HepG2 (cell line): ENCODE results near the gene CDCP2. TPM values are rescaled to one million over a fixed set of nuclear protein-coding genes. Genes with fewer than 3 reads are reported as not detected.
"Not testable (repeated sequence)": the region's sequence is repeated elsewhere in the genome, so short reads cannot be mapped to it uniquely, and the experiment has no call there.

Experiments
- ATAC-seq: fragments of 200-7000 bp; cut with Tn5 transposase; 3 replicates; pipeline ENCODE4 v1.9.1; 2020; ENCODE audit warnings: mild to moderate bottlenecking, moderate library complexity
- BruUV-seq: library from RNA; stranded (reverse); fragments of 400-500 nt; replicated peaks from 2 replicates; lab custom pipeline; 2021; lab: Mats Ljungman, UMichigan
- CTCF ChIA-PET: fragments of 300-600 bp; formaldehyde crosslinking; extraction: SDS; loops from one replicate; lab custom pipeline; 2021; ENCODE audit warnings: low total read pairs, inconsistent platforms, low intra/inter-chr PET ratio; lab: Yijun Ruan, JAX
- POLR2A ChIA-PET: fragments of 350-600 bp; sonication (Branson Sonifier 250); formaldehyde crosslinking; loops from one replicate; lab custom pipeline; 2020; ENCODE audit warnings: antibody characterized with exemption, inconsistent platforms; lab: Yijun Ruan, JAX
- DNase-seq: peaks from one replicate; pipeline ENCODE4 v3.0.0-alpha.2; 2015; ENCODE audit warnings: low spot score
- FAIRE-seq: peaks from 3 replicates; lab custom pipeline; 2011; peaks lifted over from hg19 to GRCh38; lab: Jason Lieb, UNC
- H2AFZ ChIP-seq: one replicate; pipeline ENCODE4 v1.6.1; 2011; ENCODE audit warnings: low read length, inconsistent platforms
- H3K27ac ChIP-seq: fragments of 300-600 bp; 3 replicates; pipeline ENCODE4 v1.8.0; 2011; ENCODE audit warnings: mixed run types, mild to moderate bottlenecking, mixed read lengths, low read length, inconsistent platforms; ENCODE audit not compliant: insufficient read depth; ENCODE audit errors: extremely low read length
- H3K27me3 ChIP-seq, 2 experiments: fragments of 200-600 bp in 1 of 2; 2 replicates in 1 of 2; 3 replicates in 1 of 2; pipeline versions ENCODE4 v1.6.0 to v1.8.0; 2011; ENCODE audit warnings: low read length in 2 of 2, mild to moderate bottlenecking in 2 of 2, moderate library complexity in 2 of 2, inconsistent platforms in 1 of 2; ENCODE audit not compliant: insufficient read depth in 2 of 2, control insufficient read depth in 1 of 2
- H3K36me3 ChIP-seq, 2 experiments: fragments of 200-600 bp in 1 of 2; replicated peaks in 1 of 2; 2 replicates in 1 of 2; 3 replicates in 1 of 2; pipeline versions ENCODE4 v1.5.1 to v1.8.0; 2011; ENCODE audit warnings: low read length in 2 of 2, inconsistent platforms in 1 of 2; ENCODE audit not compliant: insufficient read depth in 2 of 2, control insufficient read depth in 1 of 2
- H3K4me1 ChIP-seq: 2 replicates; pipeline ENCODE4 v1.5.1; 2012; ENCODE audit warnings: low read length, inconsistent platforms; ENCODE audit not compliant: insufficient read depth
- H3K4me2 ChIP-seq: 2 replicates; pipeline ENCODE4 v1.6.0; 2011; ENCODE audit warnings: low read depth, low read length, inconsistent platforms
- H3K4me3 ChIP-seq, 3 experiments: fragments of 200-600 bp in 1 of 3; sonication (generic), shearing (Covaris generic) in 1 of 3; replicated peaks in 1 of 3; 2 replicates each; pipeline ENCODE4 v1.5.1; 2011 to 2016; ENCODE audit warnings: low read length in 3 of 3, inconsistent platforms in 2 of 3, low read depth in 2 of 3, mild to moderate bottlenecking in 2 of 3, control low read depth in 1 of 3, mixed read lengths in 1 of 3; ENCODE audit not compliant: insufficient read depth in 1 of 3
- H3K79me2 ChIP-seq: one replicate; pipeline ENCODE4 v1.6.1; 2011; ENCODE audit warnings: low read length, inconsistent platforms; ENCODE audit not compliant: insufficient read depth
- H3K9ac ChIP-seq: 2 replicates; pipeline ENCODE4 v1.6.0; 2011; ENCODE audit warnings: mild to moderate bottlenecking, low read depth, low read length, inconsistent platforms; ENCODE audit not compliant: insufficient read depth
- H3K9me3 ChIP-seq: 2 replicates; pipeline ENCODE4 v1.5.1; 2012; ENCODE audit warnings: mild to moderate bottlenecking, low read length
- H4K20me1 ChIP-seq: 2 replicates; pipeline ENCODE4 v1.6.0; 2011; ENCODE audit warnings: inconsistent platforms, mild to moderate bottlenecking, low read length, moderate library complexity; ENCODE audit not compliant: insufficient read depth
- ARNT2 ChIP-seq: sonication (generic); formaldehyde crosslinking; IDR thresholded peaks from 2 replicates; pipeline ENCODE4 v1.8.0; 2022; ENCODE audit warnings: mild to moderate bottlenecking, low read depth, missing genetic modification reagents, moderate library complexity
- BRF2 ChIP-seq: sonication (generic); formaldehyde crosslinking; IDR thresholded peaks from 2 replicates; pipeline ENCODE4 v1.8.1; 2022; ENCODE audit warnings: mild to moderate bottlenecking, missing genetic modification reagents
- CEBPG ChIP-seq: IDR thresholded peaks from 2 replicates; pipeline ENCODE4 v1.6.1; 2016
- DMAP1 ChIP-seq: IDR thresholded peaks from 2 replicates; pipeline ENCODE4 v1.6.1; 2016
- MIER3 ChIP-seq: IDR thresholded peaks from 2 replicates; pipeline ENCODE4 v1.6.1; 2016; ENCODE audit warnings: missing compliant biosample characterization, borderline replicate concordance
- NR2F1 ChIP-seq, 2 experiments: fragments of 450-650 bp in 1 of 2; formaldehyde crosslinking in 1 of 2; IDR thresholded peaks; 2 replicates each; pipeline versions ENCODE4 v1.5.0 to v1.6.1; 2016 to 2020; ENCODE audit warnings: mild to moderate bottlenecking in 1 of 2, missing compliant biosample characterization in 1 of 2, missing genetic modification reagents in 1 of 2, moderate library complexity in 1 of 2
- SIN3B ChIP-seq: fragments of 150-350 bp; IDR thresholded peaks from 2 replicates; pipeline ENCODE4 v1.6.1; 2014; ENCODE audit warnings: low read length
- SNAI1 ChIP-seq: sonication (generic); formaldehyde crosslinking; IDR thresholded peaks from 2 replicates; pipeline ENCODE4 v1.5.0; 2020; ENCODE audit warnings: mild to moderate bottlenecking, missing genetic modification reagents, borderline replicate concordance
- TRIM24 ChIP-seq: sonication (generic); formaldehyde crosslinking; IDR thresholded peaks from 2 replicates; pipeline ENCODE4 v1.8.0; 2022; ENCODE audit warnings: mild to moderate bottlenecking, missing genetic modification reagents
- ZBTB20 ChIP-seq: sonication (generic); formaldehyde crosslinking; IDR thresholded peaks from 2 replicates; pipeline ENCODE4 v1.8.1; 2023; ENCODE audit warnings: missing genetic modification reagents, low read depth, mild to moderate bottlenecking, borderline replicate concordance
- ZMYM3 ChIP-seq: sonication (generic); formaldehyde crosslinking; IDR thresholded peaks from 2 replicates; pipeline ENCODE4 v1.5.1; 2020; ENCODE audit warnings: mild to moderate bottlenecking, missing genetic modification reagents
- ZNF569 ChIP-seq: sonication (generic); formaldehyde crosslinking; IDR thresholded peaks from 2 replicates; pipeline ENCODE4 v1.5.0; 2020; ENCODE audit warnings: mild to moderate bottlenecking, missing genetic modification reagents, moderate library complexity, borderline replicate concordance
- ZNF7 ChIP-seq: IDR thresholded peaks from 2 replicates; pipeline ENCODE4 v1.6.1; 2016; ENCODE audit warnings: missing biosample characterization, missing genetic modification reagents
- WGBS: methylation state at CpG from one replicate; pipeline ENCODE4 v1.1.6; 2017; ENCODE audit warnings: low lambda C conversion rate; 5-methylcytosine and 5-hydroxymethylcytosine counted together
- in situ Hi-C: cut with HindIII; loops from 2 replicates; pipeline ENCODE4 v1.10.0; 2017; ENCODE audit warnings: low pct_unique_long_range_greater_than_20kb; ENCODE audit not compliant: extremely low pct_ligation_motif_present
- intact Hi-C: fragments of 100-400 bp; cut with micrococcal nuclease; formaldehyde crosslinking; loops from one replicate; pipeline ENCODE4 v1.10.0; 2022; ENCODE audit not compliant: unreplicated experiment
- polyA plus RNA-seq, 8 experiments: library from polyadenylated mRNA; depleted of rRNA in 3 of 8; stranded (reverse) in 7 of 8; unstranded in 1 of 8; fragments of >200 nt; fragmentation: Illumina TruSeq in 4 of 8; extraction: Trizol in 4 of 8; gene quantifications; 2 replicates each; pipeline versions ENCODE4 v1.2.1 to v1.2.3, GENCODE V29; 2011 to 2016; ENCODE audit warnings: low read depth in 4 of 8, missing spikeins in 1 of 8, mixed read lengths in 1 of 8; ENCODE audit not compliant: insufficient read depth in 1 of 8
- total RNA-seq, 5 experiments: library from RNA; depleted of rRNA; stranded (reverse); fragments of >200 nt; fragmentation: Illumina TruSeq; extraction: Trizol; gene quantifications; 2 replicates each; pipeline ENCODE4 v1.2.3, GENCODE V29; 2016; ENCODE audit warnings: low read depth in 1 of 5
- TF ChIP-seq, protein P1 (sequence below): IDR thresholded peaks from 2 replicates; pipeline ENCODE4 v1.6.1; 2016
- TF ChIP-seq, protein P2 (sequence below): sonication (generic); formaldehyde crosslinking; IDR thresholded peaks from 2 replicates; pipeline ENCODE4 v1.5.0; 2020; ENCODE audit warnings: missing genetic modification reagents

Gene CDCP2
- total and polyA plus RNA-seq, 2 of the 13 experiments (the other 11 are each of a cell fraction or from before 2014, with no cell fraction given) = not detected

DNA sequence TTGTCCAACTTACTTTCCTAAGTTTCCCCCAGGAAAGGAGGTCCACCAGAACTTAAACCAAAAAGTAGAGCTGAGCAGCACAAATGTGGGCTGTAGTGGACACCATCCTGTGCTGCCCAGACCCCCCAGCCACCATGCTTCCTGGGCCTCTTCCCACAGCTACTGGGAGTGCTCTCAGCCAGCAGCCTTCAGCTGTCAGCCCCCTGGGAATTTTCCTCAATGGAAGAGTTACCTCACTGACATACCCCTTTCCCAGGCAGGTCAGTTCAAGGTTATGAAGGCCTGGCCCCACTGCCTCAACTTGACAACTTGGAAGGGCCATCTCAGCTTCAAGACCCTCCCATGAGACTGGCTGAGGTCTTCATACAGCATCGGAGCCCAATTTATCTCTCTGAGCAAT lies 47.7 kb downstream of the CDCP2 start:
- BruUV-seq = no TSS peak
- ATAC-seq (no peak), FAIRE-seq (no peak), DNase-seq (no peak)
- Histone ChIP-seq H3K9me3 (no peaks in the 10 kb centered on the region), H3K36me3 (no peaks in the 10 kb centered on the region), H4K20me1 (no peaks in the 10 kb centered on the region), H3K9ac (no peak overlapping the region), H3K79me2 (no peaks in the 10 kb centered on the region), H3K4me1 (peaks cover 8% of the 10 kb centered on the region; the same call in 1 of the 2 replicates), H3K27ac (no peak overlapping the region), H3K27me3 (no peaks in the 10 kb centered on the region), H3K4me3 (no peak overlapping the region), H2AFZ (no peak overlapping the region), H3K4me2 (no peak overlapping the region)
- CTCF ChIA-PET = no interaction called here
- POLR2A ChIA-PET = no interaction called here
- 64% methylated on average over 1 of the region's 1 CpG for WGBS
- intact Hi-C loops (no loop called here), in situ Hi-C loops (no loop called here)
- no peak for TF ChIP-seq ZNF569 (CRISPR knock-in tag)
- no peak for TF ChIP-seq ZBTB20
- no peak for TF ChIP-seq ZNF7 (CRISPR knock-in tag)
- TF ChIP-seq DMAP1 (CRISPR knock-in tag) = no peak
- TF ChIP-seq MIER3 (CRISPR knock-in tag) = no peak
- TF ChIP-seq SNAI1 (CRISPR knock-in tag) = no peak
- TF ChIP-seq, protein P1, sequence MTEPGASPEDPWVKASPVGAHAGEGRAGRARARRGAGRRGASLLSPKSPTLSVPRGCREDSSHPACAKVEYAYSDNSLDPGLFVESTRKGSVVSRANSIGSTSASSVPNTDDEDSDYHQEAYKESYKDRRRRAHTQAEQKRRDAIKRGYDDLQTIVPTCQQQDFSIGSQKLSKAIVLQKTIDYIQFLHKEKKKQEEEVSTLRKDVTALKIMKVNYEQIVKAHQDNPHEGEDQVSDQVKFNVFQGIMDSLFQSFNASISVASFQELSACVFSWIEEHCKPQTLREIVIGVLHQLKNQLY (CRISPR knock-in tag) = no peak
- TF ChIP-seq ZMYM3 (CRISPR knock-in tag) = no peak
- TF ChIP-seq TRIM24 (CRISPR knock-in tag) = no peak
- TF ChIP-seq ARNT2 (CRISPR knock-in tag) = no peak
- TF ChIP-seq BRF2 (CRISPR knock-in tag) = no peak
- TF ChIP-seq CEBPG (CRISPR knock-in tag) = no peak
- no peak for TF ChIP-seq NR2F1 (CRISPR knock-in tag; IDR thresholded peaks at IDR 0.05)
- no peak for TF ChIP-seq SIN3B
- TF ChIP-seq, protein P2, sequence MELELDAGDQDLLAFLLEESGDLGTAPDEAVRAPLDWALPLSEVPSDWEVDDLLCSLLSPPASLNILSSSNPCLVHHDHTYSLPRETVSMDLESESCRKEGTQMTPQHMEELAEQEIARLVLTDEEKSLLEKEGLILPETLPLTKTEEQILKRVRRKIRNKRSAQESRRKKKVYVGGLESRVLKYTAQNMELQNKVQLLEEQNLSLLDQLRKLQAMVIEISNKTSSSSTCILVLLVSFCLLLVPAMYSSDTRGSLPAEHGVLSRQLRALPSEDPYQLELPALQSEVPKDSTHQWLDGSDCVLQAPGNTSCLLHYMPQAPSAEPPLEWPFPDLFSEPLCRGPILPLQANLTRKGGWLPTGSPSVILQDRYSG = no peak

- H3K79me2 ChIP-seq, H3K9ac ChIP-seq, H3K4me3 ChIP-seq, intact Hi-C loops, H3K4me2 ChIP-seq, H3K27me3 ChIP-seq, DNase-seq, H3K4me1 ChIP-seq, in situ Hi-C loops, H2AFZ ChIP-seq, POLR2A ChIA-PET, BruUV-seq, FAIRE-seq, H3K27ac ChIP-seq, CTCF ChIA-PET, H4K20me1 ChIP-seq, ATAC-seq, H3K36me3 ChIP-seq, H3K9me3 ChIP-seq: not testable (repeated sequence)
- 86% methylated on average over 9 of the region's 9 CpGs for WGBS
These were observed 48.2 kb downstream of the CDCP2 start for GRCh38 chr1:54104613-54105012.
